Lower leg skin (tissue), 3 donors: Measurements from ENCODE around the gene CCDC57.

Experiments
- CTCF ChIP-seq, 3 donors: fragments of 450-650 bp; IDR thresholded peaks; one replicate each; pipeline ENCODE4 v1.5.1; 2016; ENCODE audit warnings: antibody characterized with exemption in 3 of 3, mild to moderate bottlenecking in 3 of 3, moderate library complexity in 2 of 3
- POLR2A ChIP-seq, 2 donors: fragments of 450-650 bp; IDR thresholded peaks; one replicate each; pipeline ENCODE4 v1.6.1; 2016 to 2017; ENCODE audit warnings: antibody characterized with exemption in 2 of 2, mild to moderate bottlenecking in 1 of 2, moderate library complexity in 1 of 2

GRCh38 chr17:82204831-82205719 lies 7.6 kb downstream of the CCDC57 start:
- TF ChIP-seq CTCF (IDR thresholded peaks at IDR 0.05) (no peak), POLR2A (IDR thresholded peaks at IDR 0.05) (no peak)
